NB4 (cell line): Measurements from ENCODE around the gene TRABD2B.

Experiments
- POLR2A ChIP-seq: IDR thresholded peaks from 2 replicates; pipeline ENCODE4 v1.6.1; 2011; ENCODE audit warnings: mild to moderate bottlenecking; ENCODE audit not compliant: insufficient read length; ENCODE audit errors: extremely low read depth
- TF ChIP-seq, protein P1 (sequence below): IDR thresholded peaks from one replicate; pipeline ENCODE4 v1.5.1; 2012; ENCODE audit warnings: low read depth, low read length

- TF ChIP-seq, protein P1, sequence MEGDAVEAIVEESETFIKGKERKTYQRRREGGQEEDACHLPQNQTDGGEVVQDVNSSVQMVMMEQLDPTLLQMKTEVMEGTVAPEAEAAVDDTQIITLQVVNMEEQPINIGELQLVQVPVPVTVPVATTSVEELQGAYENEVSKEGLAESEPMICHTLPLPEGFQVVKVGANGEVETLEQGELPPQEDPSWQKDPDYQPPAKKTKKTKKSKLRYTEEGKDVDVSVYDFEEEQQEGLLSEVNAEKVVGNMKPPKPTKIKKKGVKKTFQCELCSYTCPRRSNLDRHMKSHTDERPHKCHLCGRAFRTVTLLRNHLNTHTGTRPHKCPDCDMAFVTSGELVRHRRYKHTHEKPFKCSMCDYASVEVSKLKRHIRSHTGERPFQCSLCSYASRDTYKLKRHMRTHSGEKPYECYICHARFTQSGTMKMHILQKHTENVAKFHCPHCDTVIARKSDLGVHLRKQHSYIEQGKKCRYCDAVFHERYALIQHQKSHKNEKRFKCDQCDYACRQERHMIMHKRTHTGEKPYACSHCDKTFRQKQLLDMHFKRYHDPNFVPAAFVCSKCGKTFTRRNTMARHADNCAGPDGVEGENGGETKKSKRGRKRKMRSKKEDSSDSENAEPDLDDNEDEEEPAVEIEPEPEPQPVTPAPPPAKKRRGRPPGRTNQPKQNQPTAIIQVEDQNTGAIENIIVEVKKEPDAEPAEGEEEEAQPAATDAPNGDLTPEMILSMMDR = no peak
- no peak for TF ChIP-seq POLR2A
These were observed 20.5 kb downstream of the TRABD2B start for GRCh38 chr1:47976728-47977127.
